WTC11 (cell line): ENCODE results near the gene GCKR.

Source experiments
- CTCF ChIP-seq: fragments of 200-600 bp; IDR thresholded peaks from 2 replicates; pipeline ENCODE4 v1.8.0; 2022; ENCODE audit warnings: antibody characterized with exemption
- TEAD1 ChIP-seq: sonication (generic); formaldehyde crosslinking; IDR thresholded peaks from 2 replicates; pipeline ENCODE4 v1.8.0; 2022; ENCODE audit warnings: mild to moderate bottlenecking, missing genetic modification reagents
- TF ChIP-seq, protein P1 (sequence below): sonication (generic); formaldehyde crosslinking; IDR thresholded peaks from 2 replicates; pipeline ENCODE4 v1.8.1; 2022; ENCODE audit warnings: low read depth, missing genetic modification reagents, borderline replicate concordance

- TF ChIP-seq, protein P1, sequence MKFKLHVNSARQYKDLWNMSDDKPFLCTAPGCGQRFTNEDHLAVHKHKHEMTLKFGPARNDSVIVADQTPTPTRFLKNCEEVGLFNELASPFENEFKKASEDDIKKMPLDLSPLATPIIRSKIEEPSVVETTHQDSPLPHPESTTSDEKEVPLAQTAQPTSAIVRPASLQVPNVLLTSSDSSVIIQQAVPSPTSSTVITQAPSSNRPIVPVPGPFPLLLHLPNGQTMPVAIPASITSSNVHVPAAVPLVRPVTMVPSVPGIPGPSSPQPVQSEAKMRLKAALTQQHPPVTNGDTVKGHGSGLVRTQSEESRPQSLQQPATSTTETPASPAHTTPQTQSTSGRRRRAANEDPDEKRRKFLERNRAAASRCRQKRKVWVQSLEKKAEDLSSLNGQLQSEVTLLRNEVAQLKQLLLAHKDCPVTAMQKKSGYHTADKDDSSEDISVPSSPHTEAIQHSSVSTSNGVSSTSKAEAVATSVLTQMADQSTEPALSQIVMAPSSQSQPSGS (CRISPR knock-in tag), result no peak
- TF ChIP-seq TEAD1 (CRISPR knock-in tag), result no peak
- TF ChIP-seq CTCF, result no peak
Measured at GRCh38 chr2:27501042-27501441, 4.4 kb downstream of the GCKR start.
